ENCODE measurements around the gene CYP4V2.

GRCh38 chr4:186148336-186148975 lies 42.9 kb upstream of the CYP4V2 start:
- no peak for TF ChIP-seq CTCF (conservative IDR thresholded peaks at IDR 0.05 in 1 of 2, IDR thresholded peaks at IDR 0.05 in 1 of 2; ENCODE audit: extremely low read depth in 1 of 2, insufficient read depth in 1 of 2, low read depth in 1 of 2, low read length in 2 of 2)
- no peak for TF ChIP-seq EZH2 (IDR thresholded peaks at IDR 0.05; ENCODE audit: borderline replicate concordance, low read length)
